GM12874 (cell line): Measurements from ENCODE around the gene FGF22.

Source experiments
- CTCF ChIP-seq: IDR thresholded peaks from 2 replicates; pipeline ENCODE4 v1.5.1; 2011; ENCODE audit warnings: low read depth, mild to moderate bottlenecking, control low read depth, low read length, moderate library complexity; ENCODE audit not compliant: insufficient read depth

Gene FGF22

GRCh38 chr19:640161-640558, 481 bp downstream of the FGF22 start:
- no peak for TF ChIP-seq CTCF

- no peak for TF ChIP-seq CTCF
Observed at GRCh38 chr19:640606-641189, 1.0 kb downstream of the FGF22 start.

- no peak for TF ChIP-seq CTCF
Observed at GRCh38 chr19:641702-642101, 2.0 kb downstream of the FGF22 start.

GRCh38 chr19:642767-643727, 3.4 kb downstream of the FGF22 start:
- no peak for TF ChIP-seq CTCF

GRCh38 chr19:643736-644135, 4.1 kb downstream of the FGF22 start:
- TF ChIP-seq CTCF = no peak

GRCh38 chr19:644363-644762, 4.7 kb downstream of the FGF22 start:
- no peak for TF ChIP-seq CTCF

GRCh38 chr19:644789-645188, 5.1 kb downstream of the FGF22 start:
- no peak for TF ChIP-seq CTCF
